Tibial nerve (tissue), 4 donors: ENCODE data around the gene ADAMTS2.

Experiments used
- EP300 ChIP-seq, 2 donors: sonication (generic); formaldehyde crosslinking; IDR thresholded peaks; one replicate each; pipeline ENCODE4 v1.6.1; 2017; ENCODE audit warnings: antibody characterized with exemption in 2 of 2, mild to moderate bottlenecking in 1 of 2
- POLR2A ChIP-seq, 2 donors: fragments of 450-650 bp; IDR thresholded peaks; one replicate each; pipeline ENCODE4 v1.6.1; 2017; ENCODE audit warnings: antibody characterized with exemption in 2 of 2, mild to moderate bottlenecking in 2 of 2, moderate library complexity in 2 of 2
- TF ChIP-seq, protein P1 (sequence below), 5 experiments: fragments of 200-600 bp in 3 of 5; fragments of 450-650 bp in 2 of 5; sonication (generic) in 3 of 5; IDR thresholded peaks; one replicate each; pipeline ENCODE4 v1.5.1; 2016 to 2019; ENCODE audit warnings: antibody characterized with exemption in 5 of 5, mild to moderate bottlenecking in 3 of 5, moderate library complexity in 2 of 5

DNA sequence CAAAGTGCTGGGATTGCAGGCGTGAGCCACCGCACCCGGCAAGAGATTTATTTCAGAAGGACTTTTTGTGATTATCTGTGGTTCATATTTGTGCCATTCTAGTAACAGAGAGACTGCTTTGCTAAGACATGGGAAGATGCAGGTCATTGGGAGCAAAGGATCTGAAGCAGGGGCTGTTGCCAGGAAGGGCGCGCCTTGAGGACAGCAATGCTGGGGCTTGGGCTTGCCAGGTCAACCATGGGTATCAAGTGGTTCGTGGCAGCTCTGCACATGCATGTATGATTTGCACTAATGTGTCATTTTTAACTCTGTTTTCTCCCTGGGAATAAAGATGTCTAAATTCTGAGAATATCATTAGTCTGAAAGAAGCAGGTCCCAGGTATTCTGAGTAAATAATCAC, 17.0 kb downstream of the ADAMTS2 start:
- no peak for TF ChIP-seq POLR2A (IDR thresholded peaks at IDR 0.05)
- TF ChIP-seq, protein P1, sequence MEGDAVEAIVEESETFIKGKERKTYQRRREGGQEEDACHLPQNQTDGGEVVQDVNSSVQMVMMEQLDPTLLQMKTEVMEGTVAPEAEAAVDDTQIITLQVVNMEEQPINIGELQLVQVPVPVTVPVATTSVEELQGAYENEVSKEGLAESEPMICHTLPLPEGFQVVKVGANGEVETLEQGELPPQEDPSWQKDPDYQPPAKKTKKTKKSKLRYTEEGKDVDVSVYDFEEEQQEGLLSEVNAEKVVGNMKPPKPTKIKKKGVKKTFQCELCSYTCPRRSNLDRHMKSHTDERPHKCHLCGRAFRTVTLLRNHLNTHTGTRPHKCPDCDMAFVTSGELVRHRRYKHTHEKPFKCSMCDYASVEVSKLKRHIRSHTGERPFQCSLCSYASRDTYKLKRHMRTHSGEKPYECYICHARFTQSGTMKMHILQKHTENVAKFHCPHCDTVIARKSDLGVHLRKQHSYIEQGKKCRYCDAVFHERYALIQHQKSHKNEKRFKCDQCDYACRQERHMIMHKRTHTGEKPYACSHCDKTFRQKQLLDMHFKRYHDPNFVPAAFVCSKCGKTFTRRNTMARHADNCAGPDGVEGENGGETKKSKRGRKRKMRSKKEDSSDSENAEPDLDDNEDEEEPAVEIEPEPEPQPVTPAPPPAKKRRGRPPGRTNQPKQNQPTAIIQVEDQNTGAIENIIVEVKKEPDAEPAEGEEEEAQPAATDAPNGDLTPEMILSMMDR (IDR thresholded peaks at IDR 0.05): no peak
- TF ChIP-seq EP300 (IDR thresholded peaks at IDR 0.05): no peak
